T-cell (primary cell): Measurements from ENCODE around the gene COG8. TPM values are rescaled to one million over a fixed set of nuclear protein-coding genes. Genes with fewer than 3 reads are reported as not detected.
A peak's percentile ranks its signal among the peaks of the same experiment; 100 is the strongest.
"Not testable (repeated sequence)": the region's sequence is repeated elsewhere in the genome, so short reads cannot be mapped to it uniquely, and the experiment has no call there.

ENCODE experiments used
- ATAC-seq, 4 experiments: fragments of 200-7000 bp in 3 of 4; fragments of 150-1000 bp in 1 of 4; cut with Tn5 transposase; replicated peaks in 1 of 4; 1 replicate in 3 of 4; 2 replicates in 1 of 4; pipeline ENCODE4 v1.10.0; 2021; ENCODE audit warnings: moderate library complexity in 3 of 4, mild to moderate bottlenecking in 2 of 4, moderate number of reproducible peaks in 1 of 4
- CTCF ChIA-PET, 2 donors: fragments of 300-600 bp; sonication (Branson Sonifier 250); formaldehyde crosslinking; loops; one replicate each; lab custom pipeline; 2022; ENCODE audit warnings: antibody characterized with exemption in 2 of 2; lab: Charles Lee
- POLR2A ChIA-PET, 2 donors: fragments of 300-600 bp; sonication (Branson Sonifier 250); formaldehyde crosslinking; loops; one replicate each; lab custom pipeline; 2022; ENCODE audit warnings: antibody characterized with exemption in 2 of 2; lab: Charles Lee
- DNase-seq, 35 experiments: peaks; one replicate each; pipeline versions ENCODE4 v3.0.0 to v3.0.0-alpha.2; 2013 to 2023
- H3K27ac ChIP-seq: one replicate; pipeline ENCODE4 v1.5.1; 2013; ENCODE audit warnings: low read length
- H3K27me3 ChIP-seq, 2 experiments: replicated peaks in 1 of 2; 1 replicate in 1 of 2; 2 replicates in 1 of 2; pipeline versions ENCODE4 v1.6.1 to v1.7.0; 2013; ENCODE audit warnings: low read length in 1 of 2, mixed read lengths in 1 of 2; ENCODE audit not compliant: control insufficient read depth in 2 of 2, insufficient read depth in 2 of 2; ENCODE audit errors: extremely low read depth in 1 of 2
- H3K36me3 ChIP-seq, 2 donors: 1 replicate in 1 of 2; 2 replicates in 1 of 2; pipeline versions ENCODE4 v1.6.1 to v1.7.0; 2013; ENCODE audit warnings: low read length in 1 of 2; ENCODE audit not compliant: control insufficient read depth in 2 of 2, insufficient read depth in 1 of 2; ENCODE audit errors: extremely low read depth in 1 of 2
- H3K4me1 ChIP-seq, 2 experiments: 1 replicate in 1 of 2; 2 replicates in 1 of 2; pipeline versions ENCODE4 v1.6.1 to v1.7.0; 2013; ENCODE audit warnings: low read length in 2 of 2, mixed read lengths in 1 of 2; ENCODE audit not compliant: insufficient read depth in 2 of 2, control insufficient read depth in 1 of 2; ENCODE audit errors: extremely low read depth in 1 of 2
- H3K4me3 ChIP-seq, 2 donors: 1 replicate in 1 of 2; 2 replicates in 1 of 2; pipeline versions ENCODE4 v1.5.1 to v1.7.0; 2013; ENCODE audit warnings: mild to moderate bottlenecking in 2 of 2, low read length in 1 of 2, moderate library complexity in 1 of 2; ENCODE audit not compliant: control insufficient read depth in 1 of 2; ENCODE audit errors: extremely low read depth in 1 of 2
- H3K9me3 ChIP-seq: 2 replicates; pipeline ENCODE4 v1.7.0; 2013
- H3K27ac Mint-ChIP-seq, 2 donors: one replicate each; pipeline ENCODE4 v1.8.0; 2020 to 2021; ENCODE audit warnings: mild to moderate bottlenecking in 2 of 2, mixed read lengths in 2 of 2
- H3K27me3 Mint-ChIP-seq, 2 donors: one replicate each; pipeline ENCODE4 v1.8.0; 2021 to 2022; ENCODE audit warnings: mixed read lengths in 2 of 2
- H3K36me3 Mint-ChIP-seq: one replicate; pipeline ENCODE4 v1.8.0; 2021; ENCODE audit warnings: mixed read lengths
- H3K4me1 Mint-ChIP-seq, 3 donors: one replicate each; pipeline ENCODE4 v1.8.0; 2020 to 2022; ENCODE audit warnings: mixed read lengths in 3 of 3, mild to moderate bottlenecking in 1 of 3
- H3K4me3 Mint-ChIP-seq, 3 donors: one replicate each; pipeline ENCODE4 v1.8.0; 2020 to 2022; ENCODE audit warnings: mild to moderate bottlenecking in 3 of 3, mixed read lengths in 3 of 3, moderate library complexity in 3 of 3
- H3K9me3 Mint-ChIP-seq, 3 donors: one replicate each; pipeline ENCODE4 v1.8.0; 2020 to 2022; ENCODE audit warnings: mixed read lengths in 3 of 3
- WGBS: methylation state at CpG from one replicate; pipeline ENCODE4 v1.1.5; 2013; ENCODE audit warnings: missing lambda C conversion rate; ENCODE audit not compliant: insufficient coverage; 5-methylcytosine and 5-hydroxymethylcytosine counted together
- total RNA-seq, 35 experiments: library from RNA in 6 of 35; stranded (reverse) in 6 of 35; fragments of 120-200 nt in 1 of 35; gene quantifications; one replicate each; pipeline versions ENCODE4 v1.2.1 to v1.2.4 and lab custom pipeline; 2013 to 2026

COG8 gene
- total RNA-seq, 5 donors from 2014 or later (not counting 1 experiment from before 2014, with no cell fraction given), result 31.2 to 70.4 (median 59.8) TPM

DNA sequence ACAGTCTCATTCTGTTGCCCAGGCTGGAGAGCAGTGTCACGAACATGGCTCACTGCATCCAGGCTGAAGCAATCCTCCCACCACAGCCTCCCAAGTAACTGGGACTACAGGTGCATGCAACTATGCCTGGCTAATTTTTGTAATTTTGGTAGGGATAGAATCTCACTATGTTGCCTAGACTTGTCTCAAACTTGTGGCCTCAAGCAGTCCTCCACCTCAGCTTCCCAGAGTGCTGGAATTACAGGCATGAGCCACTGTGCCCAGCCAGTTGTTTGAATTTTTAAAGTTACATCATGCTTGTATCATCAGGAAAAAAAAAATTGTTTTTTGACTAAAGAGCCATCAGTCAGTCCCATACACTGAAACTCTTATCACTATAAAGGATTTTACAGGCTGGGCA, 45.3 kb downstream of the COG8 start:
- ChIA-PET CTCF (no interaction called here), POLR2A (no interaction called here)
- H3K36me3 Mint-ChIP-seq, result peaks cover 3% of the 10 kb centered on the region
- DNase-seq (no peak), ATAC-seq (no peak)
- no CpG with 5 or more reads among the region's 1 CpG for WGBS
- Histone ChIP-seq H3K4me1 (no peaks in the 10 kb centered on the region), H3K36me3 (no peaks in the 10 kb centered on the region), H3K27me3 (no peaks in the 10 kb centered on the region), H3K27ac (no peak overlapping the region), H3K4me3 (no peak overlapping the region), H3K9me3 (no peaks in the 10 kb centered on the region)
- no peak overlapping the region for H3K27ac Mint-ChIP-seq
- no peaks in the 10 kb centered on the region for H3K4me1 Mint-ChIP-seq
- no peaks in the 10 kb centered on the region for H3K27me3 Mint-ChIP-seq
- H3K9me3 Mint-ChIP-seq, result no peaks in the 10 kb centered on the region
- H3K4me3 Mint-ChIP-seq, result no peak overlapping the region

DNA sequence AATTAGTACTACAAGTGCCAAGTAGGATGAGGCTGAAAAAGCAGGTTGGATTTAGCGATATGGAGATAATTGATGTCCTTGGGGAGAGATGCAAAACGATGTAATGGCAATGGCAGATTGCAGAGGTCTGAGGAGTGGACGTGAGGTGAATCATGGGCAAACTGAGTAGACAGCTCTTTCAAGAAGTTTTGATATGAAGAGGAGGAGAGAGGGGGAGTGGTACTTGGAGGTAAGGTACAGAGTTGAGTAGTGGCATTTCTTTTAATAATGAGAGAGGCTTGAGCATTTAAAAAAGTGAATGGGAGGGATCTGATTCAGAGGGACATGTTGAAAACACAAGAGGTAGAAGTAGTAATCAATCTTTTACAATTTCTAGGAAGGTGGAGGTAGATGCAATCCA, 46.0 kb downstream of the COG8 start:
- no peak overlapping the region for H3K4me3 Mint-ChIP-seq
- no peak overlapping the region for H3K27ac Mint-ChIP-seq
- H3K36me3 ChIP-seq, result no peaks in the 10 kb centered on the region
- H3K27ac ChIP-seq, result no peak overlapping the region
- ChIA-PET POLR2A (no interaction called here), CTCF (no interaction called here)
- H3K4me1 ChIP-seq, result no peaks in the 10 kb centered on the region
- no peak for ATAC-seq
- no peaks in the 10 kb centered on the region for H3K27me3 Mint-ChIP-seq
- no peaks in the 10 kb centered on the region for H3K9me3 Mint-ChIP-seq
- H3K4me3 ChIP-seq, result no peak overlapping the region
- H3K27me3 ChIP-seq, result no peaks in the 10 kb centered on the region
- H3K4me1 Mint-ChIP-seq, result no peaks in the 10 kb centered on the region
- no peak for DNase-seq
- no peaks in the 10 kb centered on the region for H3K9me3 ChIP-seq
- H3K36me3 Mint-ChIP-seq, result peaks cover 3% of the 10 kb centered on the region
- 80% methylated on average over 3 of the region's 3 CpGs for WGBS

DNA sequence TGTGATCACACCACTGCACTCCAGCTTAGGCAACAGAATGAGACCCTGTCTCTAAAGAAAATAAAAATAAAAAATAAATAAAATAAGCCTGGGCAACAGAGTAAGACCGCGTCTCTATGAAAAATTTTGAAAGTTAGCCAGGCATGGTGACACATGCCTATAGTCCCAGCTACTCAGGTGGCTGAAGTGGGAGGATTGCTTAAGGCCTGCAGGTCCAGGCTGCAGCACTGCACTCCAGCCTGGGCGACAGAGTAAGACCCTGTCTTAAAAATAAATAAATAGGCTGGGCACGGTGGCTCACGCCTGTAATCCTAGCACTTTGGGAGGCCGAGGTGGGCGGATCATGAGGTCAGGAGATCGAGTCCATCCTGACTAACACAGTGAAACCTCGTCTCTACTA, 47.7 kb downstream of the COG8 start:
- CTCF ChIA-PET, H3K27me3 Mint-ChIP-seq, H3K9me3 ChIP-seq, H3K27ac ChIP-seq, H3K36me3 ChIP-seq, H3K9me3 Mint-ChIP-seq, ATAC-seq, POLR2A ChIA-PET, H3K4me1 ChIP-seq, H3K27ac Mint-ChIP-seq, H3K4me1 Mint-ChIP-seq, DNase-seq, H3K4me3 ChIP-seq, H3K27me3 ChIP-seq, H3K36me3 Mint-ChIP-seq, H3K4me3 Mint-ChIP-seq: not testable (repeated sequence)
- 100% methylated on average over 3 of the region's 9 CpGs for WGBS

DNA sequence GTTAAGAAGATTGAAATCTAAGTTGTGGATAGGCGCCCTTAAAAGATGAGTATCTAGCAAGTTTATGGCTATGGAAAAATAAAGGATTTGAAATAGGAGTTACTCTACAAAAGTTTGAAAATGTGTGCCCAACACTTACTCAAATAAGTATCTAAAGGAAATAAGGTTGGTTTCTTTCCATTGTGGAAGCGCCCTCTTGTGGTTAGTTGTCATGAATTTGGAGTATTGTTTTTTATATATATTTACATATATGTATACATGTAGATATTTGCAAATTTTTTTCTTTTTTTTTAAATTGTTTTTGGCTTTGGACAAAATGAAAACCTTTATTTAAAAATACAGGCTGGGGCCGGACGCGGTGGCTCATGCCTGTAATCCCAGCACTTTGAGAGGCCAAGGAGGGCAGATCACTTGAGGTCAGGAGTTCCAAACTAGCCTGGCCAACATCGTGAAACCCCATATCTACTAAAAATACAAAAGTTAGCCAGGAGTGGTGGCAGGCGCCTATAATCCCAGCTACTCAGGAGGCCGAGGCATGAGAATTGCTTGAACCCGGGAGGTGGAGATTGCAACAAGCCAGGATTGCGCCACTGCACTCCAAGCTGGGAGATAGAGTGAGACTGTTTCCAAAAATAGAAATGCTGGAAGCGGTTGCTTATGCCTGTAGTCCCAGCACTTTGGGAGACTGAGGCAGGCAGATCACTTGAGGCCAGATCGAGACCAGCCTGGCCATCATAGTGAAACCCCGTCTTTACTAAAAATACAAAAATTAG, 52.2 kb downstream of the COG8 start:
- Histone ChIP-seq H3K27ac (no peak overlapping the region), H3K4me1 (no peaks in the 10 kb centered on the region), H3K27me3 (no peaks in the 10 kb centered on the region), H3K4me3 (no peak overlapping the region), H3K36me3 (peaks cover 0 to 8% of the 10 kb centered on the region in 2 donors), H3K9me3 (no peaks in the 10 kb centered on the region)
- no peaks in the 10 kb centered on the region for H3K27me3 Mint-ChIP-seq
- H3K4me3 Mint-ChIP-seq, result no peak overlapping the region
- H3K4me1 Mint-ChIP-seq, result peaks cover 0 to 2% (median 0%) of the 10 kb centered on the region in 3 donors
- H3K9me3 Mint-ChIP-seq, result no peaks in the 10 kb centered on the region
- DNase-seq (peak in 18 of 35 experiments; percentile 10 to 82 (median 35)), ATAC-seq (no peak)
- H3K27ac Mint-ChIP-seq, result no peak overlapping the region
- H3K36me3 Mint-ChIP-seq, result peaks cover 6% of the 10 kb centered on the region
- CTCF ChIA-PET, result interaction anchor here (0.6 to 3.2 kb wide), 6 partner anchors 100 to 277 kb away, joined by 3 to 42 read pairs (median 4); partner anchors contain the start of gene SNTB2 (in 1 of the 2)
- 94% methylated on average over 11 of the region's 13 CpGs for whole genome bisulfite sequencing
- POLR2A ChIA-PET, result interaction anchor here in 1 of 2 donors (0.5 kb wide), 1 partner anchor 853 kb away, joined by 3 read pairs; no protein-coding TSS in a partner anchor

DNA sequence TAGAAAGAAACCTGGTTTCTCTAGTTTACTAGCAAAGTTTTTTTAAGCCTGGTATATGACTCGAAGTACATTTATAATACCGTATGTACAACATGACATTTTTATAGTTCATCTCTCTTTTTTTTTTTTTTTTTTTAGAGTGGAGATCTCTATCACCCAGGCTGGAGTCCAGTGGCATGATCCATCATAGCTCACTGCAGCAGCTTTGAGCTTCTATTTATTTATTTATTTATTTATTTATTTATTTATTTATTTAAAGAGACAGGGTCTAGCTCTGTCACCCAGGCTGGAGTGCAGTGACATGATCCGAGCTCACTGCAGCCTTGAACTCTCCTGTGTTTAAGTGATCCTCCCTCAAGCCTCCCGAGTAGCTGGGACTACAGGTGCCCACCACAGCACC, 54.1 kb downstream of the COG8 start:
- WGBS, result no CpG with 5 or more reads among the region's 4 CpGs
- peaks cover 6% of the 10 kb centered on the region for H3K36me3 Mint-ChIP-seq
- POLR2A ChIA-PET, result interaction anchor here in 1 of 2 donors (0.6 to 0.7 kb wide), 3 partner anchors 47 to 135 kb away, joined by 3 to 5 read pairs (median 4); no protein-coding TSS in a partner anchor

DNA sequence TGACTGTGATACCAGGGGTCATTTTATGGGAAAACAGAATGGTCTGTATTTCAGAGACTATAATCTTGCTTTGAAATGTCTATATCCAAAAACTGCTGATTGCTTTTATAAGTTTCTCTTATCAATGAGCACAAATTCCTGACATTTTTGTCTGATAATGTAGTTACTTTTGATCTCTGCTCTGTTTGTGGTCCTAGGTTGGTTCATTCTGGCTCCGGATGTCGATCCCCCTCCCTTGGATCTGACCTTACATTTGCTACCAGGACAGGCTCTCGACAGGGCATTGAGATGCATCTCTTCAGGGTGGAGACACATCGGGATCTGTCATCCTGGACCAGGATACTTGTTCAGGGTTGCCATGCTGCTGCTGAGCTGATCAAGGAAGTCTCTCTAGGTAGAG, 55.5 kb downstream of the COG8 start:
- H3K27ac Mint-ChIP-seq, result no peak overlapping the region
- H3K4me3 Mint-ChIP-seq, result no peak overlapping the region
- ATAC-seq, result no peak
- H3K9me3 Mint-ChIP-seq, result no peaks in the 10 kb centered on the region
- H3K9me3 ChIP-seq, result no peaks in the 10 kb centered on the region
- no peaks in the 10 kb centered on the region for H3K27me3 ChIP-seq
- no peak overlapping the region for H3K27ac ChIP-seq
- peaks cover 0 to 8% of the 10 kb centered on the region in 2 donors for H3K36me3 ChIP-seq
- H3K27me3 Mint-ChIP-seq, result no peaks in the 10 kb centered on the region
- H3K4me1 Mint-ChIP-seq, result peaks cover 0 to 2% (median 0%) of the 10 kb centered on the region in 3 donors
- 100% methylated on average over 4 of the region's 4 CpGs for WGBS
- H3K4me3 ChIP-seq, result no peak overlapping the region
- no peaks in the 10 kb centered on the region for H3K4me1 ChIP-seq
- CTCF ChIA-PET, result interaction anchor here (0.6 to 1.2 kb wide), 4 partner anchors 131 to 750 kb away, joined by 3 to 6 read pairs (median 4); no protein-coding TSS in a partner anchor
- H3K36me3 Mint-ChIP-seq, result peaks cover 2% of the 10 kb centered on the region
- POLR2A ChIA-PET, result no interaction called here
- no peak for DNase-seq

More for the DNA sequence above, 54.1 kb downstream of the COG8 start:
- no peak overlapping the region for H3K4me3 ChIP-seq
- DNase-seq, result no peak
- H3K4me1 ChIP-seq, result no peaks in the 10 kb centered on the region
- H3K9me3 ChIP-seq, result no peaks in the 10 kb centered on the region
- no peaks in the 10 kb centered on the region for H3K27me3 ChIP-seq
- Mint-ChIP-seq H3K4me3 (no peak overlapping the region), H3K4me1 (peaks cover 0 to 2% (median 0%) of the 10 kb centered on the region in 3 donors), H3K27ac (no peak overlapping the region), H3K9me3 (no peaks in the 10 kb centered on the region), H3K27me3 (no peaks in the 10 kb centered on the region)
- CTCF ChIA-PET, result interaction anchor here (0.6 to 3.2 kb wide), 10 partner anchors 9 to 756 kb away, joined by 3 to 42 read pairs (median 4); no protein-coding TSS in a partner anchor
- H3K27ac ChIP-seq, result no peak overlapping the region
- peaks cover 0 to 8% of the 10 kb centered on the region in 2 donors for H3K36me3 ChIP-seq
- no peak for ATAC-seq
